HG02884 (cell line): ENCODE measurements around the gene MT1HL1.
"Not testable (repeated sequence)": the region's sequence is repeated elsewhere in the genome, so short reads cannot be mapped to it uniquely, and the experiment has no call there.

Source experiments
- ATAC-seq: cut with Tn5 transposase; IDR thresholded peaks from one replicate; pipeline ENCODE4 v1.9.1; 2021; ENCODE audit warnings: mild to moderate bottlenecking, moderate library complexity; ENCODE audit not compliant: unreplicated experiment

MT1HL1 gene

GRCh38 chr1:237018896-237019295 lies 14.7 kb upstream of the MT1HL1 start:
- no peak for ATAC-seq

DNA sequence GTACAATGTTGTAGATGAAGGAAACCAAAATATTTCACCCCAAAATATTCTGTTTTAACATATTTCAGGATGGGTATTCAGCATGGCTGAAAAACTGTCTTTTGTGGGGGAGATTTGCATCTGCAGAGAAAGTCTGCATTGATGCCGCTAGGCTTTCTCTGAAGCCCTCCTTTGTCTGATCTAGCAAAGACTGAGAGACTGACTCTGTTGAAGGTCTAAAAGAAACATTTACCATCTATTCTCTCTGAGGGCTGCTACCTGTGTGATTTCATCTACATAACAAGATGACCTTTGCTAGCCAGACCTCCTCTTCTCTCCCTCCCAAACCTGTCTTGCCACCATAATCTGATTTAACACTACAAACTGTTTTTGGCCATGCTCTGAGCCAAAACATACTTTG lies 12.4 kb upstream of the MT1HL1 start:
- ATAC-seq, result no peak

DNA sequence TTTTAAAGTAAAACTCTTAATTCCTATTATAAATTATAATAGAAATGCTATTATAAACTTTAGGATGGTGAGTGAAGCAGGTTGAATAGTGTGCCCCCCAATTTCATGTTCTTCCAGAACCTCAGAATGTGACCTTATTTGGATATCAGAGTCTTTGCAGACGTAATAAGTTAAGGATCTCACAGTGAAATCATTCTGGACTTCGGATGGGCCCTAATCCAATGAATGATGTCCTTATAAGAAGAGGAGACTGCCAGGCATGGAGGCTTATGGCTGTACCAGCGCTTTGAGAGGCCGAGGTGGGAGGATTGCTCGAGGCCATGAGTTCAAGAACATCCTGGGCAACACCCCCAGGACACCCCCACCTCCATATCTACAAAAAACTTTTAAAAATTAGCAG lies 9.4 kb upstream of the MT1HL1 start:
- no peak for ATAC-seq

- ATAC-seq, result no peak
Measured at GRCh38 chr1:237012788-237013383, 8.6 kb upstream of the MT1HL1 start.

DNA sequence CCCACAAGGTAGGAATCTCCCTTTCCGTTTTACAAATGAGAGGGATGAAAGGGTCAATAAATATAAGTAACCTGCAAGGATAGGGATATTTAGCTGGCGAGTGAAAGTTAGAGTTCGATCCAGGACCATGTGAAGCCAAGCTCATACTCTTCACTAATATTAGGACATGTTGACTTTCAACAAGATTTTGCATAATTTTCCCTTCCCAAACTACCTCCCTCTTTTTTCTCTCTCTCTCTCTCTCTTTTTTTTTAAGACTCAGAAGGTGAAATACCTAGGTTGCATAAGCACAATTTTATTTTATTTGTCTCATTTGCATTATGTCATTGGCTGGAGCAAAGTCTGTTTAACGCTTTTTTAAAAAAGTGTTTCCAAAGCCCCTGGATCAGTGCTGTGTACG lies 8.1 kb upstream of the MT1HL1 start:
- ATAC-seq, result no peak

DNA sequence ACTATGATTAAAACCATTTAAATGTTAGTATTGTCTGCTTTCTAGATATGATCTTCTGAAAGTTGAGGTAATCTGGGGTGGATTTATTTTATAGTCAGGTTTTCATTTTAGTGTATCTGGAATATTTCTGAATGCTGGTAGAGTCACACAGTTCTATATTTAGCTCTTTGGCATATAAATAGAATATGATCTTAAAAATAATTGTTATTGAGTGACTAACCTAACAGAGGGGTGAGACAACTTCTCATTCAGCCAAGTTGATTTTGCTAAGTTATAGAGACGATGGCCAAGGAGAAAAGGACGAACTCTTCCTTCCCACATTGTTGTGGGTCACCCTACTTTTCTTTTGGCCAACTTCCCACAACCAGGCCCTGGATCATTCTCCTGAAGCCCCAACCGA lies 7.2 kb upstream of the MT1HL1 start:
- no peak for ATAC-seq

GRCh38 chr1:237009611-237010010 lies 5.4 kb upstream of the MT1HL1 start:
- no peak for ATAC-seq

DNA sequence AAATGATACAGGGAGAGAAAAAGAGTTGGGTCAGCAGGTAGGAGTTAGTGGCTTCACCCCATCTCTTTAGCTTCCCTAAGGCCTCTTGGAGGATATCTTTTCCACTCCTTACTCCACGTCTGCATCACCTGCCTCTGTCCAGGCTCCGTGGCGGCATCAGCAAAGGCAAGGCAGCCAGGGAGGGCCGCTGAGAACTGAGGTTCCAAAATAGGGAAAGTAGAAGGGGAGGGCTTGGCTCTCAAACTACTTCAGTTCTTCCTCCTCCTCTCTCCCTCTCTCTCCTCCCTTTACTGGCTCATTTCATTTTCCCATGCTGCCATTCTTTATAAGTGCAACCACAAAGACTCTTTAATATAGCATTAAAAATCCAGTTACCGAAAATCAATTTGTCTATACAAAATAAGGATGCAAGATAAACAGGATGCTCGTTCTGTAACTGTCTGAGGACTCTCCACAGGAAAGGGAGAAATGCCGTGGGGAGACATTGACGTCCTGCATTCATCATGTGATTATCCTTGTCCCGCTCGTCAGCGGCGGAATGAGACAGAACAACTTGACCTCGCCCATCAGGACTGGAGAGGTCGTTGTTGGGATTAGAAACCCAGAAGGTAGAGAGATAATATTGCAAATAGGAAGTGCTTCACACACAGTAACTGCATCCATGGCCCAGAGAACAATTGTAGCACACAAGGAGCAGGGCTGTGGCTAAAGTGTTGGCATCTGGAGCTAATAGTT lies 3.1 kb upstream of the MT1HL1 start:
- ATAC-seq, result no peak

DNA sequence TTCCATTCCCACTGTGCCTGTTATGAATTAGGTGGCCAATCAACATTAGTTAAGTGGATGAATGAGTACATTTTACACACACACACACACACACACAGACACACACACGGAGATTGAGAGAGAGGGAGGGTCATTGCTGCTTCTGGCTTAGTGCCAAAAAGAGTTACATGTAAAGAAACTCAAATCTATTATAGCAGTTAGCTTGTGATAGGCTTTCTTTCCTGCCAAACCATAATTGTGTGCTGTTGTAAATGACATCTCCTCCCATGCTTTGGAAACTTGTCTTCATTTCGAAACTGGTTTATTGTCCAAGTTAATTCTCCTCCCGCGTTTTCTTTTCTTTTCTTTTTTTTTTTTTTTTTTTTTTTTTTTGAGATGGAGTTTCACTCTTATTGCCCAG lies 1.4 kb upstream of the MT1HL1 start:
- no peak for ATAC-seq

DNA sequence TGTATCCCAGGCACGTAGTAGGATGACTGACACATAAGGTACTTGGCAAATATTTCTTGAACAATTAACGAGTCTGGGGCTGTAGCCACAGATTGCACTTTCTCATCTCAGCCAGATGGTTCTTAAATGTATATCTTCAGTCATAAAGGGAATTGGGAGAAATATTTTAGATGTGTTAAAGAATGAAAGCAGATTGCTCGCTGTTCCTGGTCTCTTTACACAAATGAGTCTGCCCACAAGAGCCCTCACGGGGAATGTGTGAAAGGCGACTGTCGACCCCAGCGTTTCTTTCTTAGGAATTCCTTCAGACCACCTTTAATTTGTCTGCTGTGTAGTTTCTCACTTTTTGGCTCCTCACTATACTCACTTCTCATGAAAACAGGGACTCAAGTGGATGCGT lies 725 bp downstream of the MT1HL1 start:
- no peak for ATAC-seq

DNA sequence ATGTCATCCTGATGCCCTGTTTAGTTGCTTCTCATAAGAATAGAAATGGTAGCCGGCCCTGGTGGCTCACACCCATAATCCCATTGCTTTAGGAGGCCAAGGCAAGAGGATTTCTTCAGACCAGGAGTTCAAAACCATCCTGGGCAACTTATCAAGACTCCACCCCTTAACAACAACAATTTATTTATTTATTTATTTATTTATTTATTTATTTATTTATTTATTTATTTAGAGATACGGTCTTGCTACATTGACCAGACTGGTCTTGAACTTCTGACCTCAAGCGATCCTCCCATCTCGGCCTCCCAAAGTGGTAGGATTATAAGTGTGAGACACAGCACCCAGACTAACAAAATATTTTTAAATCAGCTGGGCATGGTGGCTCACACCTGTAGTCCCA lies 4.0 kb downstream of the MT1HL1 start:
- ATAC-seq, result no peak

GRCh38 chr1:236998546-236998945 lies 5.7 kb downstream of the MT1HL1 start:
- ATAC-seq, result no peak

- no peak for ATAC-seq
Measured at GRCh38 chr1:236997882-236998281, 6.4 kb downstream of the MT1HL1 start.

DNA sequence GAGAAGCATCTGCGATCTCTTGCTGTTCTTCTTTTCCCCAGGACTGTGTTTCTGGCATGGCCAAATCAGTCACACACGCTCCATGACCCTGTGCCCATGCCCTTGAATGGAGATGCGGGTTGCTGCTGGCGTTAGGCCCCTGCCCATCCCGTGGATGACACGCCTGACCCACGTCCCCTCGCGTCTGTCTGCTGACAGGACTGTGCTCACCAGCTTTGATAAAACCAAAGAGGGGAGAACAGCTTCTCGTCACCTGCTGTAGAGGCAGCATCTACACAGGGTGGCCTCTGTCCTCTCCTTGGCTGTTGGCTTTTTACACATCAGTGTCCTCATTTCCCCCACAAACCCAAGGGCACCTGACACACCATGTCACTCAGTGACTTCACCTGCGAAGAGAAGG lies 6.9 kb downstream of the MT1HL1 start:
- no peak for ATAC-seq

DNA sequence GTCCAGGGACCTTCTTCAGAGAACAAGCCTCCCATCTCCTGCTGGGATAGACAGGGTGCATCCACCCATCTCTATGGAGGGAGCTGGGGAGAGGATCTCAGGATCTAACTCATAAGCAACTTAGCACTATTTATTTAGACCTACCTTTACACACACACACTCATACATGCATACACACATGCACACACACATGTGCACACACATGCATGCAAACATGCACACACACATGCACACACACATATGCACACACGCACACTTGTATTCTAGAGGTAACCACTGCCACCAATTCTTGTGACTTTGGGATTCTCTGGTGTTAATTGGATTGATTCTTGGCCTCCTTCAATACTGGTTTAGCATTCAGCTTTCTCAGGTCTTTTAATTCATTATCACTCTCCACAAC lies 9.8 kb downstream of the MT1HL1 start:
- no peak for ATAC-seq

GRCh38 chr1:236992449-236992848 lies 11.8 kb downstream of the MT1HL1 start:
- ATAC-seq, result no peak

- ATAC-seq, result peak; percentile 81
Measured at GRCh38 chr1:236990052-236990445, 14.2 kb downstream of the MT1HL1 start.

DNA sequence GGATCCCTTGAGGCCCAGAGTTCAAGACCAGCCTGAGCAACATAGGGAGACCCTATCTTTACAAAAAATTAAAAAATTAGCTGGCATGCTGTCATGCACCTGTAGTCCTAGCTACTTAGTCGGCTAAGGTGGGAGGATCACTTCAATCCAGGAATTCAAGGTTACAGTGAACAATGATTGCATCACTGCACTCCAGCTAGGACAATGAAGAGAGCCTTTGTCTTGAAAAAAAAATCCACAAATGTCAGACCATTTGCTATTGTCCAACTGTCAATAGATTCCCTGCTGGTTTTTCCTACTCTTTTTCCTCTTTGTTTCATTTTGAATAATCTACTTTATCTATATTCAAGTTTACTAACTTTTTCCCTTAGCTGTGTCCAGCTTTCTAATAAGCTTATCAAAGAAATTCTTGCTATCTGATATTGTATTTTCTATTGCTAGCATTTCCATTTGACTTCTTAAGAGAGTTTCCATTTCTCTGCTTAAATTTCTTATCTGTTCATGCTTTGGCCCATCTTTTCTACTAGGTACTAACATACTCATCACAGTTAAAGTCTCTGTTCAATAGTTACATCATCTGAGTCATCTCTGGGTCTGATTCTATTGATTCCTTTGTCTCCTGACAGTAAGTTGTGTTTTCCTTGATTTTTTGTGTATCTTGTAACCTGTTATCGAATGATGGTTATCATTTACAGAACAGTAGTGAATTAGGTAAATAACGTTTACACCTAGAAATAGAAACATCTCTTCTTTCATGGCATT lies 14.8 kb downstream of the MT1HL1 start:
- ATAC-seq, result no peak

- no peak for ATAC-seq
Measured at GRCh38 chr1:236983818-236984217, 20.4 kb downstream of the MT1HL1 start.

- no peak for ATAC-seq
Measured at GRCh38 chr1:236982380-236982779, 21.9 kb downstream of the MT1HL1 start.

GRCh38 chr1:236981431-236981830 lies 22.8 kb downstream of the MT1HL1 start:
- not testable (repeated sequence) for ATAC-seq

DNA sequence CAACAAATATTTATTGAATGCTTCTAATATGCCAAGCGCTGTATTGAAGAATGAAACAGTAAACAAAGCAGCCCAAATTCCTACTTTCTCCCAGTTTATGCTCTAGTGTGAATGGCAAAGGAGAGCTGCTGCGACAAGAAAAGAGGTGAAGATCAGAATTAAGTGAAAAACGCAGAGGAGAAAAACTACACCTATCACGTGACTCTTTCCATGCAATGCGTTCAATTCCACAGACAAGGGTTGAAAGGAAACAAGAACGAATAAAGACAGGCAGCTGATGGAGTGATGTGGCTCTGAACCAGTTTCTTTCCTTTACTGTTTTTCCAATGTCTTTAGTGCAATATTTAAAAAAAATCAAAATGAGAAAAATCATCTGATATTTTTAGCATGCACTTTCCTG lies 23.6 kb downstream of the MT1HL1 start:
- ATAC-seq, result no peak
